GM21526 (cell line): ENCODE results near the gene RNF126.
A peak's percentile ranks its signal among the peaks of the same experiment; 100 is the strongest.
"Not testable (repeated sequence)": the region's sequence is repeated elsewhere in the genome, so short reads cannot be mapped to it uniquely, and the experiment has no call there.

Experiments
- ATAC-seq: cut with Tn5 transposase; IDR thresholded peaks from one replicate; pipeline ENCODE4 v1.9.1; 2021; ENCODE audit warnings: moderate library complexity; ENCODE audit not compliant: unreplicated experiment, low FRiP score

Gene RNF126

GRCh38 chr19:686589-687297 is 23.7 kb upstream of the RNF126 start:
- ATAC-seq = no peak

GRCh38 chr19:685454-685931 is 22.5 kb upstream of the RNF126 start:
- no peak for ATAC-seq

- ATAC-seq = no peak
Measured at GRCh38 chr19:682678-683320, 19.8 kb upstream of the RNF126 start.

GRCh38 chr19:681029-682019 is 18.3 kb upstream of the RNF126 start:
- no peak for ATAC-seq

- ATAC-seq = peak; percentile 58
Measured at GRCh38 chr19:680287-681028, 17.4 kb upstream of the RNF126 start.

- ATAC-seq = peak; percentile 9
Measured at GRCh38 chr19:679418-680286, 16.6 kb upstream of the RNF126 start.

GRCh38 chr19:678791-679388 is 15.9 kb upstream of the RNF126 start:
- no peak for ATAC-seq

- no peak for ATAC-seq
Measured at GRCh38 chr19:677601-678436, 14.8 kb upstream of the RNF126 start.

- ATAC-seq = no peak
Measured at GRCh38 chr19:677201-677600, 14.2 kb upstream of the RNF126 start.

GRCh38 chr19:676339-677105 is 13.5 kb upstream of the RNF126 start, which contains the start of gene FSTL3:
FSTL3 (plus strand) TSS chr19:676392; CDS start chr19:676424, 32 bp downstream.
- ATAC-seq = no peak

- ATAC-seq = no peak
Measured at GRCh38 chr19:676007-676338, 13.0 kb upstream of the RNF126 start.

GRCh38 chr19:674282-675151 is 11.5 kb upstream of the RNF126 start:
- no peak for ATAC-seq

GRCh38 chr19:670609-671075 is 7.6 kb upstream of the RNF126 start:
- no peak for ATAC-seq

GRCh38 chr19:668675-669434 is 5.8 kb upstream of the RNF126 start:
- not testable (repeated sequence) for ATAC-seq

- not testable (repeated sequence) for ATAC-seq
Measured at GRCh38 chr19:666985-667573, 4.1 kb upstream of the RNF126 start.
